ENCODE measurements around the gene KDM4F.

The KDM4F gene

GRCh38 chr11:95065336-95065735, 16.1 kb downstream of the KDM4F start:
- no peak for DNase-seq (ENCODE audit: low spot score)

- DNase-seq (ENCODE audit: low spot score), result no peak
Measured at GRCh38 chr11:95066716-95067038, 17.5 kb downstream of the KDM4F start, which contains the start of gene SRSF8. Gene SRSF8 (plus strand): TSS chr11:95066919. CDS start chr11:95067227, 308 bp downstream.

- DNase-seq (ENCODE audit: low spot score), result peak; percentile 85
Measured at GRCh38 chr11:95067039-95067840, 18.0 kb downstream of the KDM4F start.

- no peak for DNase-seq (ENCODE audit: low spot score)
Measured at GRCh38 chr11:95067841-95068219, 18.6 kb downstream of the KDM4F start.

GRCh38 chr11:95068549-95068948, 19.3 kb downstream of the KDM4F start:
- DNase-seq (ENCODE audit: low spot score), result peak; percentile 96

GRCh38 chr11:95070471-95070870, 21.2 kb downstream of the KDM4F start:
- no peak for DNase-seq (ENCODE audit: low spot score)

GRCh38 chr11:95072948-95073347, 23.7 kb downstream of the KDM4F start:
- peak; percentile 63 for DNase-seq (ENCODE audit: low spot score)

GRCh38 chr11:95074792-95075563, 25.8 kb downstream of the KDM4F start:
- peak; percentile 68 for DNase-seq (ENCODE audit: low spot score)

GRCh38 chr11:95076416-95076815, 27.2 kb downstream of the KDM4F start:
- peak; percentile 70 for DNase-seq (ENCODE audit: low spot score)

- no peak for DNase-seq (ENCODE audit: low spot score)
Measured at GRCh38 chr11:95076981-95077380, 27.8 kb downstream of the KDM4F start.

GRCh38 chr11:95078526-95078925, 29.3 kb downstream of the KDM4F start:
- DNase-seq (ENCODE audit: low spot score), result peak; percentile 74

- DNase-seq (ENCODE audit: low spot score), result no peak
Measured at GRCh38 chr11:95081010-95081409, 31.8 kb downstream of the KDM4F start.

GRCh38 chr11:95081412-95081811, 32.2 kb downstream of the KDM4F start:
- no peak for DNase-seq (ENCODE audit: low spot score)

- no peak for DNase-seq (ENCODE audit: low spot score)
Measured at GRCh38 chr11:95082576-95083001, 33.4 kb downstream of the KDM4F start.

- peak; percentile 89 for DNase-seq (ENCODE audit: low spot score)
Measured at GRCh38 chr11:95084509-95084908, 35.3 kb downstream of the KDM4F start.

- peak; percentile 72 for DNase-seq (ENCODE audit: low spot score)
Measured at GRCh38 chr11:95085117-95085816, 36.0 kb downstream of the KDM4F start.

- peak; percentile 21 for DNase-seq (ENCODE audit: low spot score)
Measured at GRCh38 chr11:95086151-95086550, 36.9 kb downstream of the KDM4F start.

GRCh38 chr11:95086836-95087570, 37.8 kb downstream of the KDM4F start:
- no peak for DNase-seq (ENCODE audit: low spot score)

GRCh38 chr11:95088946-95089619, 39.9 kb downstream of the KDM4F start:
- DNase-seq (ENCODE audit: low spot score), result peak; percentile 26

GRCh38 chr11:95089620-95090542, 40.7 kb downstream of the KDM4F start, which contains the start of gene ENDOD1:
Gene ENDOD1 (plus strand): TSS chr11:95089846. CDS start chr11:95089928, 82 bp downstream.
- peak; percentile 88 for DNase-seq (ENCODE audit: low spot score)

Measured in kidney tubule cell (primary cell).